ENCODE data around the gene NXPH2.

Gene NXPH2

DNA sequence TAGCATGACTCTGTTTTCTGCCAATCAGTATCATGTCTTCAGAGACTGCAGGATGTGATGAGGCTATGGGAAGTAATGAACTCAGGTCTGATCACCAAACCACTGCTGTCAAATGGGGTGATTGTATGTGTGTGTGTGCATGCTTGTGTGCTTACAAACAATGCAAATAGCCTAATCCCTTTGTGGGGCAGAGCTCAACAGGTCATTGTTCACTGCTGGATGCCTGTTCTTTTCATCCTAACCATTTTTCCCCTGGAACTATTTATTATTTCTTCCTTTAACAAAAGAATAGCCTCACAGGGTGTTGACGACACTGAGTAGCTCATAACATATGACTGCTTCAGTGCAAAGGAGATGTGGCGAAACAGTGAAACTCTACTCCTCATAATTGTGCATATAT lies 55.9 kb downstream of the NXPH2 start:
- Histone ChIP-seq H3K36me3 (ENCODE audit: control insufficient read depth in 4 of 4, insufficient read depth in 4 of 4, low read length in 3 of 4) (no peaks in the 10 kb centered on the region), H3K27ac (ENCODE audit: insufficient read depth in 1 of 2, low read depth in 1 of 2, low read length in 2 of 2, poor library complexity in 1 of 2, severe bottlenecking in 2 of 2) (no peak overlapping the region), H3K27me3 (replicated peaks in 2 of 5; ENCODE audit: control insufficient read depth in 4 of 5, insufficient read depth in 5 of 5, low read length in 4 of 5) (no peaks in the 10 kb centered on the region), H3K4me3 (ENCODE audit: control insufficient read depth in 1 of 7, extremely low read depth in 1 of 7, insufficient read depth in 4 of 7, low read depth in 2 of 7, low read length in 6 of 7) (no peak overlapping the region), H3K9me3 (ENCODE audit: control extremely low read depth in 1 of 5, control insufficient read depth in 4 of 5, insufficient read depth in 2 of 5, low read depth in 1 of 5, low read length in 4 of 5) (no peaks in the 10 kb centered on the region), H3K4me1 (ENCODE audit: control extremely low read depth in 1 of 4, control insufficient read depth in 4 of 4, insufficient read depth in 4 of 4, low read length in 3 of 4) (no peaks in the 10 kb centered on the region)
- CTCF ChIA-PET: no interaction called here
- DNase-seq: no peak
- POLR2A ChIA-PET: no interaction called here
- no CpG with 5 or more reads among the region's 2 CpGs for WGBS (ENCODE audit: insufficient coverage)

DNA sequence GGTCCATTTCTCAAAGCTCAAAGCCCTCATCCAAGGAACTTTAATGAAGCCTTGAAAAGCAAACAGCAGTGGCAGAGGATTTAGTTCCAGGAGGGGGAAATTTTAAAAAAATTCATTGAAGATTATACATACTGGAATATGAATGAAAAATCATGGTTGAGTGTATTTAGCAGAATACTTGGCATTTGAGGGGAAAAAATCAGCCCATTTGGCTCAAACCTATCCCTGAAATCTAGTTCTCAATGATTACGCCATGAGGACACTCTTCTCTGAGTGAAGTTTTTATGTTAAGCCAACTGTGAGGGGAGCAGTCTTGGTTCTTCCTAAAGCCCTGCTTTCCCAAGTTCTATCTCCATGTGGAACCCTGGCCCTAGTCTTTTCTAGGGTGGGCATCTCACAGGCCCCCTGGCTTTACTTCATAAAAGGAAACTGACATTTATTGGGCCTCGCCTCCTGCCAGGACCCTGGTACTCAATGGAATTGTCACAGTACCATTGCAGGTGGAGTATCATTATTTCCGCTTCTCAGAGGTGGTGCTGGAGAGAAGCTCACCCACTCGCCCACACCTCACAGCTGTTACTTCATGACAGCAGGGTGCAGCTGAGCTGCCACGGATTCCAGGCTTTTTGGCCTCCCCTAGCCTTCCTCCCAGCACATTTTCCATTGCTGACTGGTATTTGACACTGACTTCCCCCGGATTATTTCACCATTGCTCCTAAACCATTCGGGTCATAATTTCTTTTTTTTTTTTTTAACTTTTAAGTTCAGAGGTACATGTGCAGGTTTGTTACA lies 56.8 kb downstream of the NXPH2 start:
- Histone ChIP-seq H3K4me1 (ENCODE audit: control extremely low read depth in 1 of 4, control insufficient read depth in 4 of 4, insufficient read depth in 4 of 4, low read length in 3 of 4) (no peaks in the 10 kb centered on the region), H3K27ac (ENCODE audit: insufficient read depth in 1 of 2, low read depth in 1 of 2, low read length in 2 of 2, poor library complexity in 1 of 2, severe bottlenecking in 2 of 2) (no peak overlapping the region), H3K9me3 (ENCODE audit: control extremely low read depth in 1 of 5, control insufficient read depth in 4 of 5, insufficient read depth in 2 of 5, low read depth in 1 of 5, low read length in 4 of 5) (no peaks in the 10 kb centered on the region), H3K36me3 (ENCODE audit: control insufficient read depth in 4 of 4, insufficient read depth in 4 of 4, low read length in 3 of 4) (no peaks in the 10 kb centered on the region), H3K4me3 (ENCODE audit: control insufficient read depth in 1 of 7, extremely low read depth in 1 of 7, insufficient read depth in 4 of 7, low read depth in 2 of 7, low read length in 6 of 7) (no peak overlapping the region), H3K27me3 (replicated peaks in 2 of 5; ENCODE audit: control insufficient read depth in 4 of 5, insufficient read depth in 5 of 5, low read length in 4 of 5) (no peaks in the 10 kb centered on the region)
- POLR2A ChIA-PET: no interaction called here
- CTCF ChIA-PET: no interaction called here
- WGBS (ENCODE audit: insufficient coverage): 93% methylated on average over 2 of the region's 7 CpGs
- DNase-seq: no peak

DNA sequence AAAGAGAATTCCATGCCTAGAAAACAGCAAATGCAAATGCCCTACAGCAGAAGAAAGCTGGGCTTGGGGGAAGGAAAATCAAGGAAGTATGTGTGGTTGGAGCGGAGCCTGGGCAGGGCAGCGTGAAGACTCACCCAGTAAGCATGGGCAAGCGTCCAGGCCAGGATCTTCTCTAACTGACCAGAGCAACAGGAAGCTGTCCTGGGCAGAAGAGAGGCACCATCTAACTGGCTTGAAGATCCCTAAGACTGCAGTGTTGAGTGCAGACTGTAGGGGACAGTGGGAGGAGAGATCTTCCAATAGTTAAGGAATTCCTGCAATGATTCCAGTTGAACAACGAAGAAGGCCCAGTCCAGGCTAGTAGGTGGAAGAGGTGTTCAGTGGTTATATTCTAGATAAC lies 57.9 kb downstream of the NXPH2 start:
- H3K36me3 ChIP-seq (ENCODE audit: control insufficient read depth in 4 of 4, insufficient read depth in 4 of 4, low read length in 3 of 4): no peaks in the 10 kb centered on the region
- 94% methylated on average over 4 of the region's 4 CpGs for WGBS (ENCODE audit: insufficient coverage)

DNA sequence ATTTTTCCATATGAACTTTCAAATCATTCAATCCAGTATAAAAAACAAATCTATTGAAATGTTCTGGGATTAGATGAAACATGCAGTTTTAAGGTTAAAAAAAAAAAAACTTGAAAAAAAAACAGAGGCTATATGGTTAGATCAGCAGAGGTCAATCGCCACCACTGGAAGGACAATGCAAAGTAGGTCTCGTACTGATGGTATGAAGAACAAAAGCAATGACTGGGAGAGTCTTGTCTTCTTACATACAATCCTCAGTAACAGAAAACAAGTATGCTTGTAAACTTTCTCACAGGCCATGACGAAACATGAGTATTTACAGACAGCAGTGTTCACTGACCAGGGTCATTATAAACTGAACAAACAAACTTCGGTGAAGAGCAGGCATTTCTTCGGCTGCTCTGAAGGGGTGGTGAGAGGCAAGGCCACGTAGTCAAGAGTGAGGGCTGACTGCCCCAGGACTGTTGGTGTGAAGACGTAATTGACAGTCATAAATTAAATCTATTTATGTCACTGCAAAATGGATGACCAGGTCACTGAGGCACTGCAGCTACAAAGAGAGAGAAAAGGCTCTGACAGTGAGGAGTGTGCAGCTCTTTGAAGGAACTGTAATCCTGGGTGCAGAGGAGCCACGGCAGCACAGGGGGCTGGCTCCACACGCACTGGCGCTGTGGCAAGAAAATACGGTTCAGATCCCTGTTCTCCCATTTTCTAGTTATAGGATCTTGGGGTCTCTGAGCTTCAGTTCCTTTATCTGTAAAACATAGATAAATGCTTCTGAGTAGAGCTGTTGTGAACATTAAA lies 60.0 kb downstream of the NXPH2 start:
- Histone ChIP-seq H3K27ac (ENCODE audit: insufficient read depth in 1 of 2, low read depth in 1 of 2, low read length in 2 of 2, poor library complexity in 1 of 2, severe bottlenecking in 2 of 2) (no peak overlapping the region), H3K4me3 (ENCODE audit: control insufficient read depth in 1 of 7, extremely low read depth in 1 of 7, insufficient read depth in 4 of 7, low read depth in 2 of 7, low read length in 6 of 7) (no peak overlapping the region), H3K9me3 (ENCODE audit: control extremely low read depth in 1 of 5, control insufficient read depth in 4 of 5, insufficient read depth in 2 of 5, low read depth in 1 of 5, low read length in 4 of 5) (no peaks in the 10 kb centered on the region), H3K27me3 (replicated peaks in 2 of 5; ENCODE audit: control insufficient read depth in 4 of 5, insufficient read depth in 5 of 5, low read length in 4 of 5) (no peaks in the 10 kb centered on the region), H3K4me1 (ENCODE audit: control extremely low read depth in 1 of 4, control insufficient read depth in 4 of 4, insufficient read depth in 4 of 4, low read length in 3 of 4) (no peaks in the 10 kb centered on the region), H3K36me3 (ENCODE audit: control insufficient read depth in 4 of 4, insufficient read depth in 4 of 4, low read length in 3 of 4) (peaks cover 0 to 2% (median 0%) of the 10 kb centered on the region in 4 experiments)
- whole genome bisulfite sequencing (ENCODE audit: insufficient coverage): 96% methylated on average over 7 of the region's 11 CpGs
- DNase-seq: no peak
- CTCF ChIA-PET: no interaction called here
- POLR2A ChIA-PET: no interaction called here

More for the DNA sequence above, 57.9 kb downstream of the NXPH2 start:
- Histone ChIP-seq H3K27ac (ENCODE audit: insufficient read depth in 1 of 2, low read depth in 1 of 2, low read length in 2 of 2, poor library complexity in 1 of 2, severe bottlenecking in 2 of 2) (no peak overlapping the region), H3K4me3 (ENCODE audit: control insufficient read depth in 1 of 7, extremely low read depth in 1 of 7, insufficient read depth in 4 of 7, low read depth in 2 of 7, low read length in 6 of 7) (no peak overlapping the region), H3K27me3 (replicated peaks in 2 of 5; ENCODE audit: control insufficient read depth in 4 of 5, insufficient read depth in 5 of 5, low read length in 4 of 5) (no peaks in the 10 kb centered on the region), H3K9me3 (ENCODE audit: control extremely low read depth in 1 of 5, control insufficient read depth in 4 of 5, insufficient read depth in 2 of 5, low read depth in 1 of 5, low read length in 4 of 5) (no peaks in the 10 kb centered on the region), H3K4me1 (ENCODE audit: control extremely low read depth in 1 of 4, control insufficient read depth in 4 of 4, insufficient read depth in 4 of 4, low read length in 3 of 4) (no peaks in the 10 kb centered on the region)
- ChIA-PET POLR2A (no interaction called here), CTCF (no interaction called here)
- DNase-seq: no peak

DNA sequence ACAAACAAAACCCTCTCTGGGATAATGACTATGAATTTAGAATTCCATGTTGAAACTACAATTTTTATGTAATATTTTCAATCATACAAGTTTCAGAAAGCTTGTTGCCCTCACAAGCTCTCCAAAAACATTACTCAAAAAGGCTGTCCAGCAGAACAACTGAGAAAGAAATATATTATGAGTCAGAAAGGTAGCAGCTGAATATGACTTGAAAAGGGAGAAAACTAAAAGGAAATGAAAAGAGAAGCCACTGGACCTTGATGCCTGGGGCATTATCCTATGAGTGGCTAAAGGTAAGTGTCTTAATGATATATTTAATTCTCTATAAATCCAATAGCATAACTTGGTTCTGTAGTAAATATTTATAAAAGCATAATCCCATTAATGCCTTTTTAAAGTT lies 61.8 kb downstream of the NXPH2 start:
- no peak for DNase-seq
- Histone ChIP-seq H3K27ac (ENCODE audit: insufficient read depth in 1 of 2, low read depth in 1 of 2, low read length in 2 of 2, poor library complexity in 1 of 2, severe bottlenecking in 2 of 2) (no peak overlapping the region), H3K27me3 (replicated peaks in 2 of 5; ENCODE audit: control insufficient read depth in 4 of 5, insufficient read depth in 5 of 5, low read length in 4 of 5) (no peaks in the 10 kb centered on the region), H3K4me3 (ENCODE audit: control insufficient read depth in 1 of 7, extremely low read depth in 1 of 7, insufficient read depth in 4 of 7, low read depth in 2 of 7, low read length in 6 of 7) (no peak overlapping the region), H3K9me3 (ENCODE audit: control extremely low read depth in 1 of 5, control insufficient read depth in 4 of 5, insufficient read depth in 2 of 5, low read depth in 1 of 5, low read length in 4 of 5) (no peaks in the 10 kb centered on the region), H3K36me3 (ENCODE audit: control insufficient read depth in 4 of 4, insufficient read depth in 4 of 4, low read length in 3 of 4) (peaks cover 0 to 2% (median 0%) of the 10 kb centered on the region in 4 experiments), H3K4me1 (ENCODE audit: control extremely low read depth in 1 of 4, control insufficient read depth in 4 of 4, insufficient read depth in 4 of 4, low read length in 3 of 4) (no peaks in the 10 kb centered on the region)
- POLR2A ChIA-PET: no interaction called here
- CTCF ChIA-PET: interaction anchor here (0.6 to 1.6 kb wide), 3 partner anchors 10 to 830 kb away, joined by 3 read pairs; no protein-coding TSS in a partner anchor

DNA sequence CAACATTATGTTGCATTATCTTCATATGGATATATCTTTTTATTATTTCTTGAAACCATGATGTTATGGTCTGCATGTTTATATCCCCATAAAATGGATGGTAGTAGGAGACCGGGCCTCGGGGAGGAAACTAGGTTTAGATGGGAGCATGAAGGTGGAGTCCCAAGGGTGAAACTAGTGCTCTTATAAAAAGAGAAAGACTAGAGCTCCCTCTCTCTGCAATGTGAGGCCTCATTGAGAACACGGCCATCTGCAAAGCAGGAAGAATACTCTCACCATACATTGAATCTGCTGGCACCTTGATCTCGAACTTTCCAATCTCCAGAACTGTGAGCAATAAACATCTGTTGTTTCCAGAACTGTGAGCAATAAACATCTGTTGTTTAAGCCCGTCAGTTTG lies 64.0 kb downstream of the NXPH2 start:
- CTCF ChIA-PET: interaction anchor here (1.1 kb wide), 1 partner anchor 27 kb away, joined by 4 read pairs; no protein-coding TSS in a partner anchor
- Histone ChIP-seq H3K4me1 (ENCODE audit: control extremely low read depth in 1 of 4, control insufficient read depth in 4 of 4, insufficient read depth in 4 of 4, low read length in 3 of 4) (no peaks in the 10 kb centered on the region), H3K9me3 (ENCODE audit: control extremely low read depth in 1 of 5, control insufficient read depth in 4 of 5, insufficient read depth in 2 of 5, low read depth in 1 of 5, low read length in 4 of 5) (no peaks in the 10 kb centered on the region), H3K27me3 (replicated peaks in 2 of 5; ENCODE audit: control insufficient read depth in 4 of 5, insufficient read depth in 5 of 5, low read length in 4 of 5) (no peaks in the 10 kb centered on the region), H3K4me3 (ENCODE audit: control insufficient read depth in 1 of 7, extremely low read depth in 1 of 7, insufficient read depth in 4 of 7, low read depth in 2 of 7, low read length in 6 of 7) (no peak overlapping the region), H3K36me3 (ENCODE audit: control insufficient read depth in 4 of 4, insufficient read depth in 4 of 4, low read length in 3 of 4) (peaks cover 0 to 2% (median 0%) of the 10 kb centered on the region in 4 experiments), H3K27ac (ENCODE audit: insufficient read depth in 1 of 2, low read depth in 1 of 2, low read length in 2 of 2, poor library complexity in 1 of 2, severe bottlenecking in 2 of 2) (no peak overlapping the region)
- 93% methylated on average over 3 of the region's 5 CpGs for WGBS (ENCODE audit: insufficient coverage)
- peak in 1 of 3 donors; percentile 2 for DNase-seq
- POLR2A ChIA-PET: no interaction called here

DNA sequence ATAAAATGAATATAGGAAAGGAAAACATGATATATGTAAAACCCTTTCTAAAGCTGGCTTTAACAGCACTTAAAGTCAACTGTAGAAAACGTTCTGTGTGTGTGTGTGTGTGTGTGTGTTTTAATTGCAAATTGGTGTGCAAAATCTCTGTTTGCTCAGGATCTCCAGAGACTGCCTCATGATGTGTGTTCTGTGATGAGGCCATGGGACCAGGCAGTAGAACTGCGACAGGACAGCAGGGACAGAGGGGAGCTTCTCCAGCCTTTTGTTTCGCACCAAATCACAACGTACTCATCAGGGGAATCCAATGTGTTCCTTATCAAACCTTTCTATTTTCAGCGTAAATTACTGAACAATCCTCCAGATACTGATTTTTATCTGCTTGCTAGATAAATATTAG lies 66.7 kb downstream of the NXPH2 start:
- 85% methylated on average over 5 of the region's 5 CpGs for WGBS (ENCODE audit: insufficient coverage)
- POLR2A ChIA-PET: no interaction called here
- H3K4me1 ChIP-seq (ENCODE audit: control extremely low read depth in 1 of 4, control insufficient read depth in 4 of 4, insufficient read depth in 4 of 4, low read length in 3 of 4): no peaks in the 10 kb centered on the region
- no peaks in the 10 kb centered on the region for H3K9me3 ChIP-seq (ENCODE audit: control extremely low read depth in 1 of 5, control insufficient read depth in 4 of 5, insufficient read depth in 2 of 5, low read depth in 1 of 5, low read length in 4 of 5)
- H3K27me3 ChIP-seq (replicated peaks in 2 of 5; ENCODE audit: control insufficient read depth in 4 of 5, insufficient read depth in 5 of 5, low read length in 4 of 5): no peaks in the 10 kb centered on the region
- CTCF ChIA-PET: interaction anchor here (0.7 to 1.5 kb wide), 2 partner anchors 65 to 74 kb away, joined by 3 to 5 read pairs; no protein-coding TSS in a partner anchor
- DNase-seq: no peak
- H3K27ac ChIP-seq (ENCODE audit: insufficient read depth in 1 of 2, low read depth in 1 of 2, low read length in 2 of 2, poor library complexity in 1 of 2, severe bottlenecking in 2 of 2): no peak overlapping the region
- H3K36me3 ChIP-seq (ENCODE audit: control insufficient read depth in 4 of 4, insufficient read depth in 4 of 4, low read length in 3 of 4): peaks cover 0 to 2% (median 0%) of the 10 kb centered on the region in 4 experiments
- H3K4me3 ChIP-seq (ENCODE audit: control insufficient read depth in 1 of 7, extremely low read depth in 1 of 7, insufficient read depth in 4 of 7, low read depth in 2 of 7, low read length in 6 of 7): no peak overlapping the region
